Measurements from ENCODE around the gene STXBP6. TPM values are rescaled to one million over a fixed set of nuclear protein-coding genes. Genes with fewer than 3 reads are reported as not detected.

The STXBP6 gene
- total RNA-seq, 1 donor from 2014 or later = 4.9 TPM

DNA sequence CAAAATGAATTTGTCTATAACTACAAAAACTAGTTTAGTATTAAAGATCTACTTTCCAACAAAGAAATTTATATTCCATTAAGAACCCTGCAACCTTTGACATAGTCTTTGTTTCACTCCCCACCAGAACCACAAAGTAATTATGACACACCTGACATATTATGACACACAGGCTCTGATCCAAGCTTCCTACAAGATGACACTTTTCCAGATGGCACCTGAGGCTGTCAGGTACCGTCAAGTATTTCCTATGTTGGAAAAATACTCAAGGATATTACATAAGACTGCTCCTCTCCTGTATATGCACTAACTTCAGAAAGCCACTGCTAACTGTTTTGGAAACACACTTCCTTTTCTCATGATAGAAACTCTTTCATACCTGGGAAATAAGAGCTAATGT, 38.9 kb downstream of the STXBP6 start:
- no peak for DNase-seq

DNA sequence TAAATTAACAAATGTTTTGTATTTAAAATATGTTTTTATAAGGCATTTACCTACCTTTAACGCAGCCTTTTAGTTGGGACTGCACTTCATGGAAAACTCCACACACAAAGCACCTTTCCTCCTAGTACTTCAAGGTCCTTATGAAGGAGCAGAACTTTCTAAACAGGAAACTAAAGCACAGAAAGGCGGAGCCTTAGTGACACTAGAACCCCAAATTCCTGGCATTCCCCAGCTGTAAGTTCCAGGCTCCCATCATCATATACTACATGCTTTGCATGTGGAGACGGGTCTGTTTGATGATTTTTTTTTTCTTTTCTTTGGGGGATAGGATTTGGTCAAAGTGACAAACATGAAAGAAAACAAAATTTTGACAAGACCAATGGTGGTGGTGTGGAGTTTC, 39.5 kb downstream of the STXBP6 start:
- no peak for DNase-seq

DNA sequence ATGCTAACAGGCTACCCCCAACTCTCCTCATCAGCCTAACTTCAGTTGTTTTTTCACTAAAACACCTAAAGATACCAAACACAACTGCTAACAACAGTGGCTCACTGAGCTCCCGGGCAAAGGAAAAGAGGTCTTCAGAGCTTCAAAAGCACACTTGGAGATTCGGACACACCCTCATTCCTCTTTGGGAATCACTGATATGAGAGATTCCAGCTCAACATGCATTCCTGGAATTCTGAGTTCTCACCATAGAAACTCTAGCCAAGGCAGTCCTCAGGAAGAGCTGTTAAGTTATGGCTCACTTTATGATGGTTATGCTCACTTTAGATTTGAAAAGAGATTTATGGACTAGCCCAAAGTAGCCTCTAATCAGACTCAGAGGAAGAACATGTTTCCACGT, 40.1 kb downstream of the STXBP6 start:
- no peak for DNase-seq

DNA sequence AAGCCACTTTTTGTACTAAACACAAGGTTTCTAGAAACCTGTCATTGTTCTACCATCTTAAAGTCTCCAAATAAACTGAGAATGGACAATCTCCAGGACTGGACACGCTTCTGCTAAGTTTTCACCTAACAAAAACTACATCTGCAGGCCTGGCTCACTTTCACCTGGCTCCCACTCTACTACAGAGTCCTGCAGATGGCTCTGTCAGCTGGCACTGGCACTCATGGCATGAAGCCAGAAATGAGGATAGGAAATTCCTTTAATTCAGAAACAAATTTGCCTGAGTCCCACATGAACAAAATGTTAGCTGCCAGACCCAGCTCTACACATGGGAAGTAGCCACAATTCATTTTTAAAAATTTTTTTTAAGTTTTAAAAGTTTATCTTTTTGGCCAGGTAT, 42.1 kb downstream of the STXBP6 start:
- DNase-seq = no peak

DNA sequence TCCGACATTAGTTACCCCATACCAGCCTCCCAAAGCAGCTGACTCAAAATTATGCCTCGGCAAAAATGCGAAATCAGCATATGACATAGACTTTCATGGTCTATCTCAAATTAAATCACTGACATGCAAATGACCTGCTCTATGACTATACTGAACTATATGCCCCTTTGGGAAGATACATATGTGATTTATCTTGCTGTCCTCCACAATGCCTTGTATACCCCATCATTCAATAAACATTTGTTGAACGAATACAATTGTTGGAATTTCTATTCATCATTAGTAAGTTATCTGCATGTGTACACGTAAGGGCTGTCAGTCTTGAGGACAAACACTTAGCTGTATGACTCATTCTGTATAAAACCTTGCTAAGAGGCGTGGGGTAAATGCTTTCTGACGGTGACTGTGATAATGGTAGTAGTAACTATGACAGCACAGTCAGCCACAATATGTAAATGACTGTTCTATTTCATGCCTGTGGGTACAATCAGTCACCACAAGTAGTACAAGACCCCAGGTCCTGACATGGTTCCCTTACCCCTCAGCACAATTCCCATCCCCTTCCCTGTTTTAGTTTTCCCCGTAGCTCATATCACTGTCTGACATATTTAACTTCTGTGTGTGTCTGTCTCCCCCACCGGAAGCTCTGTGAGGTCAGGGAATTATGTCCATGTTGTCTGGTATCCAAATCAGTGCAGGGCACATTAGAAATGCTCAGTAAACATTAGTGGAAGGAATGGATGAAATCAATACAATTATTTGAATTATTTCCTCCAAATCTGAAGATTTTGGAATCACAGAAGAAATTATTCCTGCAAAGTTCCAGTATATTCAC, 42.8 kb downstream of the STXBP6 start:
- no peak for DNase-seq

DNA sequence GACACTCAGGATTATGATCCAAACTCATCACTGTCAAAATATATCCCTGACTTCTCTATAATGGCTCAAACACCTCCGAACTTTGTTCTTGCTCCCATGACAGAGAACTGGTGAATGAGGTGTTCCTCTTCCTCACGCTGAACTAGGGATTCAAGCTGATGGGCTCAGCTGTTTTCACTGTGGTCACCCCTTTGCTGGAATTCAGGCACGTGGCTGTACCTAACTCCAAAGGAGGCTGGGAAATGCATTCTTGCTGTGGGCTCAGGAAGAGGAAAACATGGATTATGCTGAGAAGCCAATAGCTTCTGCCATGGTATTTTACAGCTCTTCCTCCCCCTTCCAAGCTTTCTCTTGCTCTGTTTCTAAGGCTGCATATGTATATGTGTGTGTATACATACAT, 43.9 kb downstream of the STXBP6 start:
- DNase-seq = no peak

DNA sequence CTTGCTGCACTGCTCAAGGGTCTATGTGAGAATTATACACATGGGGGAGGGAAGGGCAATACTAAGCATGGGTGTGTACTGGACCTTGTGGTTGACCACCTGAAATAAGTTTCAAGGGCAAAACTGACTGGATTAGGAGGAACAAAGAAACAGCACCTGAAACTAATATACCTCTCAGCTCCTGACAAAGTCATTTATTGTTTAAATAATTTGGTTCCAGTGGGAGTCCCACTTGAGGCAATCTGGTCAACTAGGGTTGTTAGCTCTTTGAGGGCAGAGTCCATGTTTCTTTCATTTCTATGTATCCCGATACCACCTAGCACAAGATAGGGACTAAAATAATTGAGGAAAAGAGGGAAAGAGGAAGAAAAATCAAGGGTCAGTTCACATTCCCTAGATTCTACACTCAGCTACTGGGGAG, 45.5 kb downstream of the STXBP6 start:
- DNase-seq = no peak

DNA sequence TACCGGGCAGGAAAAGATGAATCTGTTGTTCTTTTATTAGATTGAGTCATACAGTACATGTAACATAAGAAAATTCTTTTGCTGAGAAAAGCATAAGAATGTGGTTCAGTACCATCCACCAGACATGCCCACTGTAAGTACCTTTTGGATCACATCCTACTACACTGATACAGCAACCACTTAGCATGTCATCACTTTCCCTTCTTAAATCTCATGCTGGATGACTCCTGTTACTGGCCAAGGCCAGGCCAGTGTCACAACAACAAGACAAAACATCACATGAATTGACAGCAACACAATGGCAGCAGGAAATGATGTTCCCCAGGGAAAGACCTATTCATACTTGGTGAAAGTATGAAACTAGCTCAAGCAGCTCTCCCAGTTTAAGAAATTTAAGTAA, 46.4 kb downstream of the STXBP6 start:
- no peak for DNase-seq

DNA sequence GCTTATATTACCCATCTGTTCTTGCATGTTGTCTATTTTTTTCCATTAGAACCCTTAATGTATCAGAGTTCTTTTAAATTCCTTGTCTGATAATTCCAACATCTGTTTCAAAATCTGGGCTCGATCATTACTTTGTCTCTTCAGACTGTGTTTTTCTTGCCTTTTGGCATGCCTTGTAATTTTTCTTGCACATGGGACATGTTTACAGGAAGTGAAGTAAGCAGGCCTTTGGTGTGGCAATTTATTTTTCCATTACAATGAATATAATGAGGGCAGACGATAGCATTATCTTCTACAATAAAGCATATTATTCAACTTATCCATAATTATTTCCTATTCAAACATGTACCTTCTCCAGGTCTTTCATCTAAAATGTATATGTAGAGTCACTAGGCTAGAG, 48.3 kb downstream of the STXBP6 start:
- no peak for DNase-seq

DNA sequence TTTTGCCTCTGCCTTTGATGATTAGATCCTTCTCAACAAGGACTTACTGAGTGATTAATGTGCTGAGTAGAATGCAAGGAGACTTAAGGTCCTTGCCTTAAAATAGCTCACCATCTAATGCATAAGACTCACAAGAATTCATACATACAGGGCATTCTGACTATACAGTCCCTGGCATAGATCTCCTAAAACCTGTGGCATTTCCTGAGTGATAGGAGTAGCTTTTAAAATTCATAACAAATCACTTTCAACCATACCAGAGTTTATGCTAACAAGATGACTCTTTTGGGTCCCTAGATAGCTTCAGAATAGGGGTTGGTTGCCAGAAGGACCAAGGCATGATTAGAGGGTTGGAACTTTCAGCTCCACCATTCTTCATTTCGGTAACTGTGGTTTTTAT, 48.8 kb downstream of the STXBP6 start:
- no peak for DNase-seq

DNA sequence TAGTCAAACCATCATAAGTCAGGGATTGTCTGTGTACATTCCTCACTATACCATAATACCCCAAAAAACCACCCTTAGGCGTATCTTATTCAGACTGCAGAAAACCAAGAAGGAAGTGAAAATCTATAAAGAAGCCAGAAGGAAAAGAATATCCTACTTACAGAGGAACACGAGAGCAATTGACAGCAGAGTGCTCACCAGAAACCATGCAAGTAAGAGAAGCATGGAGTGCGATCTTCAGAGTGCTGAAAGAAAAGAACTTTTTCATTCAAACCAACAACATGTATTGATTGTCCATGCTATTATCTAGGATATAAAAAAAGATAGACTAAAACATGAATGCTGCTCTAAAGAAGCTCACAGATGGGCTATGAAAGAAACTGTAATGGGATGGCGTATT, 50.8 kb downstream of the STXBP6 start:
- DNase-seq = no peak

DNA sequence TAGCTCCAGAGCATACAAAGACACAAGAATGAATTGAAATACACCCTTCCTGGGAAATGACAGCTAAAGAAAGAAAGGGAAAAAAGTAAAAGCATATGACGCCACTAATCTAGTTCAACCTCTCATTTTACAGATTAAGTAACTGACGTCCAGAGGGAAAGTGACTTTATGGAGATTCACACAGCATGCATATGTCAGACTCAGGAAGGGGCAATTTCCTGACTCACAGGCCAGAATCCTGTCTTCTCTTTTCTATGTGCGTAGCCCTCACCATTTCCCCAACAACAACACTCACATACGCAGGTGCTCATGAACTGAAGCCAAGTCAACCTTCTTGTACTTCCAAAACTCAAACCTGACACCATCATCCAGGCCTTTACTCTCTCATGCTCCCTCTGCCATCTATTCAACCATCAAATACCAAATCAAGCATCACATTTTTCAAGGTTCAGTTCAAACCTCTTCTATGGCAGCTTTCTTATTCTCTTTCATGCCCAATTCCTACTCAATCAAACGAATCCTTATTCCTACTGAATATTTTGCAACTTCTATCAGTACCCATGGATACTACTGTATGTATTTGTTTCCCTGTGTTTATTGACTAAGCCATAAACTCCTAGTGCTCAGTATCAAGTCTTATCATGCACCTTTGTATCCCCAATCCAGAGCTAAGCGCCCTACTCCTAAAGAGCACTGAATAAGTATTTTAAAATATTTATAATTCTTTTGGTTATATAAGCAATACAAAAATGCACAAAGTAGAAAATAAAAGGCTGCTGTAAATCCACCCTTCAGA, 52.8 kb downstream of the STXBP6 start:
- no peak for DNase-seq

DNA sequence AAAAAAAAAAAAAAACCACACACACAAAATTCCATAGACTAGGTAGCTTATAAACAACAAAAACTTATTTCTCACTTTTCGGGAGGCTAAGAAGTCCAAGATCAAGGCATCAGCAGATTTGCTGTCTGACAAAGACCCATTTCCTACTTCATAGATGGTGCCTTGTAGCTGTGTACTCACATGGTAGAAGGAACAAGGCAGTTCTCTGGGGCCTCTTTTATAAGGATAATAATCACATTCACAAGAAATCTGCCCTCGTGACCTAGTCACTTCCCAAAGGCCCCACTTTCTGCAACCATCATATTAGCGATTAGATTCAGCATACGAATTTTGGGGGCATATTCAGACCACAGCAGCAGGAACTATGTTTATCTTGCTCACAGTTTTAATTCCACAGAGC, 54.9 kb downstream of the STXBP6 start:
- no peak for DNase-seq

DNA sequence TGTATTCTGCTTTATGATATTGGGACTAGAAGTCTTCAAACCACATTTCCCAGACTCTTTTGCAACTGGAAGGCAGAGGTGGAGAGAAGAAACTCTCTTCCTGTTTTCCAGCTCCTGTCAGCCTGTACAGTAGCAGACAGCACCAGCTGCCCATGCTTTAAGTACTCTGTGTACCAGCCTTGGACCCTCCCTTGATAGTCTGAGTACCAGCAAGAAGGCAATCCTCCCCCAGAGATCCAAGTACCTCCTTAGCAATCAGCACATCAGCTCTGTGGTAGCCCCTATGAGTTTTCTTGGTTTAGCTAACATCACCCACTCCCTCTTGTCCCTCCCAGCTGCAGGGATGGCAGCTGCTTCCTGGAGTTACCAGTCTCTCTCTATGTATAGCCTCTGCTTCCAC, 56.3 kb downstream of the STXBP6 start:
- no peak for DNase-seq

DNA sequence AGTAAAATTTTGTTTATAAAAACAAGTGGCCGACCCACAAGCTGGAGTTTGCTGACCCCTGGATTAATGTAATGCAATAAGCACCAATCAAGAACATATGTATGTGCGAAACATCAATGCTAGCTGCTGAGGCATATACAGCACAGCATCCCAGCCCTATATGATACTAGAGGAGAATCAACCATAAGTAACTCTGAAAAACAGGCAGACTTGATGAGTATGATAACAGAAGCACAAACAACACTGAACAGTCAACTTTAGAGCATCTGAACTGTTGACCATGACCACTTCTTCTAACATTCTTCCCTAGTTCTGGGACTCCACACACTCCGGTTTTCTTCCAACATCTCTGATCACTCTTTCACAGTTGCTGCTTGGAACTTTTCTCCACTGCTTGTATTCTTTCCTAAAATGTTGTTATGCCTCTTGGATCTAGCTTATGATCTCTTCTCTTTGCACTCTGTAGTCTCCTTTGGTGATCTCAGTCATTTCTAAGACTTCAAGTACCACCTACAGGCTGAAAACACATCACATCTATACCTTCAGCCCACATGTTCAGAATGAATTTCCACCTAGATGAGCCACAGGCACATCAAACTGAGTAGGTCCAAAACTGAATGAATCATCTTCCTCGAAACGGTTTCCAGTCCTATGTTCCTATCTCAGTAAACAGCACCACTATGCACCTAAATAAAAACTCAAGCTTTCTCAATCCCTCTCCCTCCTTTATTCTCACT, 57.2 kb downstream of the STXBP6 start:
- DNase-seq = no peak

DNA sequence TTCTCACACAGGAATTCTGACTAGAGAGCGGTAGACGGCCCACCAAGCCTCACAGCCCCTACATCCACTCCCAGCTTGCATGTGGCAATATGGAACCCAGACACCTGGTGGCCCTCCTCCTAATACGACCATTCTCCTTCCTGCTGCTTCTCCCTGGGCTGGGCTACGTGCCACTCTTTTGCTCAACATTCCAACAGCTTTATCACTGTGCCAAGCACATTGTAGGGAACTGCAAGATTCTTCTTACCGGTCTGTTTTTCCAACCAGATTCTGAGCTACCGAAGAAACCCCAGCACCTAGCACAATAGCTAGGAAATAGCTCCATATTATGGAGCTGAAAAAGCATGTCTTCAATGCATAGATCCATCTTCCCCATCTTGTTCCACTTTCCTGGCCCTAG, 58.1 kb downstream of the STXBP6 start:
- no peak for DNase-seq

DNA sequence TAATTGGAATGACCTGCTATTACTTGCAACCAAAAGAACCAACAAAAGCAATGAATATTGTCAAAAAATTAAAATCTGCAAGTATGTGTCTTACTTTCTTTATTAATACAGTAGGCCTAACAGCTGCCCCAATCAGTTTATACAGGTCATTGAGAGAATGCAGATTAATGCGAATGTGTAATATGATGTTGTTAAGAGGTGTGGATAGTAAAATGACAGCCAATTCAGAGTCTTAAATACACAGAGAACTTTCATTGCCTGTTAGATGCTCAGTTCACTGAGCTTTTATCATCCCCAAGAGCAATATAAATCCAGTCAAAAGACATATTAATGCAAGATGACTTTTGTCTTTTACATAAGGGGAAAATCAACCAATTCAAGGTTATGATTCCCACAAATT, 58.7 kb downstream of the STXBP6 start:
- no peak for DNase-seq

DNA sequence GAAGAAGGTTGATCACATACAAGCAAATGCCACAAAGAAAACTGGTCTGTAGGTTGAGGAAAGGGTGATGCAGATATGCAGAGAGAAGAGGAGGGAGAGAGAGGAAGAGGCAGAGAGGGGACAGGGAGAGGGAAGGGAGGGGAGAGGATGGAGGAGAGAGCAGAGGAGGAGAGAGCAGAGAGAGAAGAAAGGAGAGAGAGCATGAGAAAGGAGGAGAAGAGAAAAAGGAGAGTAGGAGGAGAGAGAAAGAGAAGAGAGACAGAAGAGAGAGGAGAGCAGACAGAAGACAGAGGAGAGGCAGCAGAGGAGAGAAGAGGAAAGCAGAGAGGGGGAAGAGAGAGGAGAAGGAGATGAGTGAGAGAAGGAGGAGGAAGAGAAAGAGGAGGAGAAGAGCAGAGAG, 59.2 kb downstream of the STXBP6 start:
- no peak for DNase-seq

DNA sequence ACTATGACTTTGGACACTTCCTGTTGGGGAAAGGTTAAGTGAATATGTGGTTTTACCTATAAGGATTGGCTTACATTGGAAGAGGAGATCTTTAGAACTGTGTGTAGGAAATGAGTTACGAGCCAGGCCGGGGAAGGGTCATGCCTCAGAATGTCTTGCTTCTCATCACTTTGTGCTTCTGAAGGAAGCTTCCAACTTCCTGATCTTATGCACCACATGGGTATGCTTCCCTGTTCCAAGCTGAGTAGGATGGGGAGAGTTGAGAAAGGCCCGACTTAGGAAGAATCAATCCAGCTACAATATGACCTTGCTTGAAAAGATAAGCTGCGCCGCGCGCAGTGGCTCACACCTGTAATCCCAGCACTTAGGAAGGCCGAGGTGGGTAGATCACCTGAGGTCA, 59.9 kb downstream of the STXBP6 start:
- DNase-seq = no peak

DNA sequence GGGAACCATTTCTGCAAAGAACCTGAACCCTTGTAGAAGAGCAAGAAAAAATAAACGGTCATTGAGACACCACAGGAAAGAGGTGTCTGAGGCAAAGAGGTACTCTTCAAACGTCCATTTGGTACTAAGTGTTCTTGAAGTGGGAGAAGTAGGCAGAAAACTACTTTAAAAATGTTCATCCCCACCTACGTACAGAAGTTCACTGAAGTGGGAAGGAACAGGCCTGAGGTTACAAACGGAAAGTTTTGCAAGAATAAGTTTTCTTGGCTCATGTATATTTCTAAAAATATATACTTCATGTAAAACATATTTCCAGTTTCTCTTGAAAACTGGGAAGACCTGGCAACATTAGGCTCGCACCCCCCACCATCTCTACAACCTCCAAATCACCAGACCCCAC, 61.2 kb downstream of the STXBP6 start:
- DNase-seq = no peak

DNA sequence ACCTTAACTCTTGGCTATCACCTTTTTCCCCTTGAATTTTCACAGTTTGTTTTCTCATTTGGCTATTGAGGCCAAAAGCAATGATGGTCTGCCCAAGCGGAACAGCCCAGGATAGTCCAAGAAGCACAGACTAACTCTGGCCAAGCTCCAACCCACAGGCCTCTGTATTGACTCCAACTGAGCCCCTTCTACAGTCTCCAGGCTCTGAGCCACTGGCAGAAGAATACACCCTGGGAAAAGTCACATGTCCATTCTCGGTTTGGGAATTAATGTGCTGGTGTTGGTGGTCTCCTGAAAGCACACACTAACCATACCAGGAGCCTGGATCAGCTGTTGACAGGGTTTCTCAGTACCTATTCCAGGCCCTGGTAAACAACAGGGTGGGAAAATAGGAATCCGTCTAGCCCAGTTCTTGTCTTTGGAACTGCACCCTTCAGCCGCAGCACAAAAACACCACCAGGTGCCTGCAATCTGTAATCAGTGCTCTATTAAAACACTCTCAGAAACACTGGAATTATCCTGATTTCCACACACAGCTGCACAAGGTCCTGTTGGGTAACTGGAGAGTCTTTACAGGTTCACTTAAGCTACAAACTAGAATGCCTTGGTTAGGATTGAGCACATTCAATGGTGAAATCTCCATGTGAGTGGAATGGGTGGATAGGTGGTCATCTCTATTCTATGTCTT, 63.6 kb downstream of the STXBP6 start:
- no peak for DNase-seq

DNA sequence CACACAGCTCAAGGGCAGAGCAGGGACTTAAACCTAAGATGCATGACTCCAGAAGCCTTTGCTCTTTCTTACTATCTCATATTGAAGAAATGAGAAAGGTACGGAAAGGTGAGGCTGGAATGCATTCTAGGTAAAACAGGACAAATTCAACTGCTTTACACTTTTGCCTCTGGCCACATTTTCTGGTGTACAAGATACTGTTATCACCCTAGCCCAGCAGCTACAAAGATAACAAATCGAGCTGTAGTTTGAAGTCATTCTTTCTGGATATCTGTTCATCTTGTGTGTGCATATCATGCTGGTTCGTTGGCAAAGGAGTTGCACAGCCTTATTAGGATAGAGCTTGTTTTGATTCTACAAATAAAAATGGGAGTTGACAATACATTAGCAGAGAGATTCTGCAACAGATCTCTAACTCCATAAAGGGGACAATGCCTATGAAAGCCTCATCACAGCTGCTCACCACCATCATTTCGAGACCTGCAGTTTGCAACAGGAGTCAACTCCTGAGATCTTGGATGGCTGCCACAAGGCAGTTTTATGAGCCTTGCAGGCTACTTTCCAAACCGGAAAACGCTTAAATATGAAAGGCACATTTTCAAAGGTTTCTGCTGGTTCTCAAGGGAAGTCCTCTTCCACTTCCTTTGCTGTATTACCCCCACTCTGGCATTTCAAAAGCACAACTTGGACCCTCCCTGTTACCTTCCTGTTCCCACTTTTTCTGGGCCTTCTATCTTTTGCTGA, 64.9 kb downstream of the STXBP6 start:
- DNase-seq = no peak
